Lung (tissue), 12 donors: ENCODE measurements around the gene SPHK1. TPM values are rescaled to one million over a fixed set of nuclear protein-coding genes. Genes with fewer than 3 reads are reported as not detected.

Experiments used
- ATAC-seq: fragments of 200-7000 bp; cut with Tn5 transposase; one replicate; pipeline ENCODE4 v1.9.1; 2020; ENCODE audit warnings: moderate number of reproducible peaks; ENCODE audit not compliant: insufficient read depth, low FRiP score
- DNase-seq, 3 donors: peaks; one replicate each; pipeline ENCODE4 v3.0.0-alpha.2; 2013 to 2017
- H3K27ac ChIP-seq, 2 donors: one replicate each; pipeline ENCODE4 v1.5.1; 2013; ENCODE audit warnings: mild to moderate bottlenecking in 2 of 2, moderate library complexity in 2 of 2, control low read depth in 1 of 2, inconsistent platforms in 1 of 2, low read depth in 1 of 2, low read length in 1 of 2
- H3K27me3 ChIP-seq, 3 donors: one replicate each; pipeline ENCODE4 v1.5.1; 2013; ENCODE audit warnings: low read length in 2 of 3; ENCODE audit not compliant: control insufficient read depth in 3 of 3, insufficient read depth in 3 of 3
- H3K36me3 ChIP-seq, 4 donors: one replicate each; pipeline ENCODE4 v1.5.1; 2013; ENCODE audit warnings: low read length in 4 of 4, mild to moderate bottlenecking in 1 of 4, moderate library complexity in 1 of 4; ENCODE audit not compliant: control insufficient read depth in 4 of 4, insufficient read depth in 4 of 4
- H3K4me1 ChIP-seq, 5 donors: one replicate each; pipeline ENCODE4 v1.5.1; 2013; ENCODE audit warnings: low read length in 5 of 5, mild to moderate bottlenecking in 2 of 5, moderate library complexity in 1 of 5; ENCODE audit not compliant: control insufficient read depth in 5 of 5, insufficient read depth in 5 of 5
- H3K4me3 ChIP-seq: one replicate; pipeline ENCODE4 v1.5.1; 2013; ENCODE audit warnings: mild to moderate bottlenecking, control low read depth, moderate library complexity
- H3K9ac ChIP-seq, 2 donors: one replicate each; pipeline ENCODE4 v1.5.1; 2013; ENCODE audit warnings: low read length in 2 of 2, control low read depth in 1 of 2; ENCODE audit not compliant: insufficient read depth in 1 of 2
- H3K9me3 ChIP-seq, 4 donors: one replicate each; pipeline ENCODE4 v1.5.1; 2013; ENCODE audit warnings: low read length in 3 of 4, mild to moderate bottlenecking in 1 of 4, moderate library complexity in 1 of 4; ENCODE audit not compliant: control insufficient read depth in 4 of 4, insufficient read depth in 3 of 4
- CTCF ChIP-seq: IDR thresholded peaks from 2 replicates; pipeline ENCODE4 v1.5.1; 2012; ENCODE audit warnings: mild to moderate bottlenecking; ENCODE audit errors: control extremely low read depth, extremely low read depth
- WGBS, 2 donors: extraction: QIAGEN DNeasy Blood & Tissue Kit; methylation state at CpG; one replicate each; pipeline ENCODE4 v1.1.7; 2013; 5-methylcytosine and 5-hydroxymethylcytosine counted together
- polyA plus RNA-seq, 2 donors: library from polyadenylated mRNA; stranded (reverse); fragments of 200-250 nt; gene quantifications; one replicate each; pipeline ENCODE4 v1.2.1, GENCODE V29; 2013
- total RNA-seq, 2 donors: library from RNA; depleted of rRNA in 1 of 2; stranded (reverse); fragments of >200 nt in 1 of 2; gene quantifications; one replicate each; pipeline ENCODE4 v1.2.1, GENCODE V29; 2014 to 2021
- donor health status: control.
- donor health status: control.
- donor health status: Bipolar disorder and iron deficiency.
- donor health status: healthy.
- donor health status: DM: yes; HTN: yes; CAD: no.

The SPHK1 gene
- total and polyA plus RNA-seq, 4 donors: 11.0 to 82.4 (median 15.6) TPM

- peak within 1 kb of the TSS; percentile 0 to 66 for H3K9ac ChIP-seq
- ATAC-seq (peak; percentile 95), DNase-seq (peak; percentile 89 to 96 (median 94))
- peak within 1 kb of the TSS; percentile 82 for H3K4me3 ChIP-seq
- H3K27me3 ChIP-seq: no peaks in the 10 kb centered on the region
- H3K9me3 ChIP-seq: no peaks in the 10 kb centered on the region
- no peaks in the 10 kb centered on the region for H3K36me3 ChIP-seq
- peak within 1 kb of the TSS; percentile 96 to 97 for H3K27ac ChIP-seq
- peaks cover 0 to 8% (median 1%) of the 10 kb centered on the region in 5 donors for H3K4me1 ChIP-seq
- peak; percentile 38 for TF ChIP-seq CTCF
- 0 to 1% methylated on average over 68 to 75 of the region's 75 CpGs for WGBS, 2 donors
Measured at GRCh38 chr17:76353599-76354316, 30.7 kb upstream of the SPHK1 start, which contains the start of gene PRPSAP1. Gene PRPSAP1 (minus strand): TSS chr17:76353916. CDS start chr17:76353703, 213 bp downstream.

GRCh38 chr17:76354317-76354729 lies 30.1 kb upstream of the SPHK1 start:
- no peak overlapping the region for H3K27ac ChIP-seq
- no peaks in the 10 kb centered on the region for H3K27me3 ChIP-seq
- WGBS, 2 donors: 1 to 2% methylated on average over 18 of the region's 18 CpGs
- peak overlapping the region; percentile 82 for H3K4me3 ChIP-seq
- H3K9me3 ChIP-seq: no peaks in the 10 kb centered on the region
- ATAC-seq: no peak
- no peaks in the 10 kb centered on the region for H3K36me3 ChIP-seq
- no peak for DNase-seq
- TF ChIP-seq CTCF: no peak
- no peak overlapping the region for H3K9ac ChIP-seq
- H3K4me1 ChIP-seq: peaks cover 0 to 8% (median 1%) of the 10 kb centered on the region in 5 donors

DNA sequence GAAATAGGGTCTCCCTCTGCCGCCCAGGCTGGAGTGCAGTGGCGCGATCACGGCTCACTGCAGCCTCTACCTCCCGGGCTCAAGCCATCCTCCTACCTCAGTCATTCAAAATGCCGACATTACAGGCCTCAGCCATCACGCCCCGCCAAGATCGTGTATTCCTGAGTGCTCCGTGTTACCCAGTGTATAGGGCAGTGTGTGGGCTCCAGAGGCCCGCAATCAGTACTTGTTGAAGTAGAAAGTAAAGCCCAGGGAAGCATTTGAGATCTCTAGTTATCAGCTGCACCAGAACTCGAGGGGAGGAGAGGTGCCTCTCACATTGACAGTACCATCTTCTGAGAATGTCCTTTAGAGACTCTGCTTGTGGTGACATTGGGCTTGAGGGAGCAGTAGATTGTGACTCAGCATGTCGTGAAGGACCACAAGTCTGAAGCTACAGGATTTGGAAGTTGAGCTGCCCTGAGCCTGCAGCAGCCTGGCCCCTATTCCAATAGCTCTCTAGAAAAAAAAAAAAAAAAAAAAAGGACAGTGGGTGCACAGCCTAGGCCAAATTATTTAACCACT lies 29.6 kb upstream of the SPHK1 start:
- Histone ChIP-seq H3K36me3 (no peaks in the 10 kb centered on the region), H3K4me3 (no peak overlapping the region)

More for the DNA sequence above, 29.6 kb upstream of the SPHK1 start:
- H3K27me3 ChIP-seq: no peaks in the 10 kb centered on the region
- DNase-seq (no peak), ATAC-seq (no peak)
- no peak for TF ChIP-seq CTCF
- no peak overlapping the region for H3K27ac ChIP-seq
- WGBS, 2 donors: 54 to 57% methylated on average over 13 of the region's 13 CpGs
- H3K4me1 ChIP-seq: peaks cover 0 to 8% (median 1%) of the 10 kb centered on the region in 5 donors
- H3K9me3 ChIP-seq: no peaks in the 10 kb centered on the region
- H3K9ac ChIP-seq: no peak overlapping the region
